ENCODE measurements around the gene KLHL2. TPM values are rescaled to one million over a fixed set of nuclear protein-coding genes. Genes with fewer than 3 reads are reported as not detected.

Gene KLHL2
- total RNA-seq, 2 donors from 2014 or later, result 11.6 to 16.0 TPM

- Mint-ChIP-seq H3K36me3 (ENCODE audit: low read depth) (no peaks in the 10 kb centered on the region), H3K4me1 (peaks cover 9% of the 10 kb centered on the region), H3K27ac (no peak overlapping the region), H3K9me3 (no peaks in the 10 kb centered on the region), H3K4me3 (no peak overlapping the region), H3K27me3 (ENCODE audit: insufficient read depth) (no peaks in the 10 kb centered on the region)
- Histone ChIP-seq H3K9me3 (ENCODE audit: control insufficient read depth, low read length) (no peaks in the 10 kb centered on the region), H3K36me3 (ENCODE audit: control insufficient read depth, insufficient read depth, low read length) (no peaks in the 10 kb centered on the region), H3K27me3 (ENCODE audit: control insufficient read depth, insufficient read depth, low read length, poor library complexity, severe bottlenecking) (no peaks in the 10 kb centered on the region), H3K27ac (ENCODE audit: low read depth, low read length) (no peak overlapping the region), H3K4me3 (ENCODE audit: low read length) (no peak overlapping the region), H3K9ac (ENCODE audit: extremely low read depth, low read length, poor library complexity, severe bottlenecking) (no peak overlapping the region), H3K4me1 (ENCODE audit: control insufficient read depth, insufficient read depth, low read length) (no peaks in the 10 kb centered on the region)
- no peak for DNase-seq
- 72 to 92% methylated on average over 2 to 5 of the region's 5 CpGs for WGBS, 2 experiments (ENCODE audit: insufficient coverage in 1 of 2, insufficient read length in 1 of 2)
- TF ChIP-seq CTCF (conservative IDR thresholded peaks at IDR 0.05), result no peak
Measured at GRCh38 chr4:165185448-165185847, 21.9 kb upstream of the KLHL2 start.

DNA sequence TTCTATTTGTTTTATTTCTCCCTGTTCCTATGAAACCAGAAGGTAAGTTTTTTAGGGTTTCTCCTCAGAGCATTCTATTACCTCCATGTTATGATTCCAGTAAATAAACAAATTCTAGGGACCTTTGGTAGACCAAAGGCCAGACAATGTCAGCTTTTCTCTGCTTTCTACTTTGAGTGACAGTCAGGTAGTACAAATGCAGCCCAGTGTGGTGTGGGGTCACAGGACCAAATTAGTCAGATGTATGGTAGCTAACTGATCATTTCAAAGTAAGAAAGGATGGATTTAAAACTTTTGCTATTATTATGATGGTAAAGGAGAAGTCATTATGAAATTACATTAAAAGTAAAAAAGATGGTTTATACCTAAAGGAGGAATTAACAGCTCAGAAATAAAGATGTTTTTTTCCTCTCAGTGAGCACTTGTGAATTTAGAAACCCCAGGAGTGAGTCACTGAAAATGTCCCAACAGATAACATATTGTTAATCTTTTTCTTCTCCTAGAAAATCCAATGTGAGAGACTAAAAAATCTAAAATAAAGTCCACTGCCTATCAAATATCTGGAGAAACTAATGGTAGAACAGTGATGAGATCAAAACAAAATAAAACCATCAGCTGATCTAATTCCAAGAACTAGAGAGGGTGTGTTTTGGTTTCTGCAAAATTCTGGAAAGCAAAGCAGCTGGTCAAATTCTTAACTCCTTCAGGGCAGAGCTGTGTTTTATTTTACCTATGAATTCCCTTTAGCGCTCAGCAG lies 16.6 kb upstream of the KLHL2 start:
- Histone ChIP-seq H3K9ac (ENCODE audit: extremely low read depth, low read length, poor library complexity, severe bottlenecking) (no peak overlapping the region), H3K36me3 (ENCODE audit: control insufficient read depth, insufficient read depth, low read length) (no peaks in the 10 kb centered on the region), H3K27me3 (ENCODE audit: control insufficient read depth, insufficient read depth, low read length, poor library complexity, severe bottlenecking) (no peaks in the 10 kb centered on the region), H3K4me1 (ENCODE audit: control insufficient read depth, insufficient read depth, low read length) (no peaks in the 10 kb centered on the region), H3K27ac (ENCODE audit: low read depth, low read length) (no peak overlapping the region), H3K4me3 (ENCODE audit: low read length) (no peak overlapping the region), H3K9me3 (ENCODE audit: control insufficient read depth, low read length) (no peaks in the 10 kb centered on the region)
- no peak for TF ChIP-seq CTCF (conservative IDR thresholded peaks at IDR 0.05)
- no peak for DNase-seq
- Mint-ChIP-seq H3K27ac (no peak overlapping the region), H3K9me3 (no peaks in the 10 kb centered on the region), H3K27me3 (ENCODE audit: insufficient read depth) (no peaks in the 10 kb centered on the region), H3K36me3 (ENCODE audit: low read depth) (no peaks in the 10 kb centered on the region), H3K4me3 (no peak overlapping the region), H3K4me1 (peaks cover 3% of the 10 kb centered on the region)
- 86 to 91% methylated on average over 1 of the region's 1 CpG for WGBS, 2 experiments (ENCODE audit: insufficient coverage in 1 of 2, insufficient read length in 1 of 2)

DNA sequence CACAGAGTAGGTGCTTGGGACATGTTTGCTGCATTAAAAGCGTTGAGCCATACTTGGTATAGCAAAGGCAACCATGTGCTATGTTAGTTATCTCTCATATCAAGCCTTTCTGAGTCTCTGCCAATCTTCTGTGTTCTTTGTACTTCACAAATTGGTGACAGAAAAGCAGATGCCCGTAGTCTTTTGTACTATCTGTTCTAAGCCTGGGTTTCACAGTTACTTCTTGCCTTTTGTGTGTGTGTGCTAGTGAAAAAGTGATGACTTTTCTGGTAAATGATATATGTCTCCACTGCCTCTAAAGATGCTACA lies 16.1 kb upstream of the KLHL2 start:
- no peaks in the 10 kb centered on the region for H3K36me3 ChIP-seq (ENCODE audit: control insufficient read depth, insufficient read depth, low read length)
- H3K9ac ChIP-seq (ENCODE audit: extremely low read depth, low read length, poor library complexity, severe bottlenecking), result no peak overlapping the region
- no peaks in the 10 kb centered on the region for H3K9me3 Mint-ChIP-seq
- no peaks in the 10 kb centered on the region for H3K4me1 ChIP-seq (ENCODE audit: control insufficient read depth, insufficient read depth, low read length)
- H3K27me3 Mint-ChIP-seq (ENCODE audit: insufficient read depth), result no peaks in the 10 kb centered on the region
- WGBS, 2 experiments (ENCODE audit: insufficient coverage in 1 of 2, insufficient read length in 1 of 2), result 89% methylated on average over 2 of the region's 2 CpGs
- H3K4me3 ChIP-seq (ENCODE audit: low read length), result no peak overlapping the region
- no peak overlapping the region for H3K27ac Mint-ChIP-seq
- H3K9me3 ChIP-seq (ENCODE audit: control insufficient read depth, low read length), result no peaks in the 10 kb centered on the region
- H3K4me1 Mint-ChIP-seq, result no peaks in the 10 kb centered on the region
- no peak for TF ChIP-seq CTCF (conservative IDR thresholded peaks at IDR 0.05)
- no peaks in the 10 kb centered on the region for H3K27me3 ChIP-seq (ENCODE audit: control insufficient read depth, insufficient read depth, low read length, poor library complexity, severe bottlenecking)
- no peak overlapping the region for H3K4me3 Mint-ChIP-seq
- no peaks in the 10 kb centered on the region for H3K36me3 Mint-ChIP-seq (ENCODE audit: low read depth)
- DNase-seq, result no peak
- H3K27ac ChIP-seq (ENCODE audit: low read depth, low read length), result no peak overlapping the region
